ENCODE data around the gene BABAM1. TPM values are rescaled to one million over a fixed set of nuclear protein-coding genes. Genes with fewer than 3 reads are reported as not detected.
A peak's percentile ranks its signal among the peaks of the same experiment; 100 is the strongest.

BABAM1 gene
- total and polyA plus RNA-seq, 2 of the 4 experiments (the other 2 are of a cell fraction): 95.1 to 101 TPM

- Histone ChIP-seq H3K4me2 (ENCODE audit: low read depth, low read length) (peak overlapping the region; percentile 66), H2AK5ac (ENCODE audit: low read depth, low read length) (peak overlapping the region; percentile 45; the same call in 1 of the 2 replicates), H3K4me3 (ENCODE audit: insufficient read depth, low read depth, low read length) (peak overlapping the region; percentile 54), H4K20me1 (ENCODE audit: insufficient read depth, low read length) (peaks cover 11% of the 10 kb centered on the region), H2AFZ (replicated peaks; ENCODE audit: low read length, poor library complexity) (peak overlapping the region; percentile 91), H3K9ac (ENCODE audit: low read depth, low read length) (peak overlapping the region; percentile 19; the same call in 1 of the 2 replicates), H3K4ac (ENCODE audit: low read depth, low read length) (peak overlapping the region; percentile 29; the same call in 1 of the 2 replicates), H2BK15ac (ENCODE audit: low read depth, low read length) (no peak overlapping the region), H3K23ac (ENCODE audit: low read depth, low read length) (0 out of 2 replicates have a peak overlapping the region, but pooled peaks have one; percentile 34), H4K5ac (ENCODE audit: low read depth, low read length) (no peak overlapping the region), H2BK5ac (ENCODE audit: low read depth, low read length, poor library complexity, severe bottlenecking) (peak overlapping the region; percentile 27), H4K91ac (ENCODE audit: insufficient read depth, low read depth, low read length) (no peak overlapping the region), H3K27ac (ENCODE audit: insufficient read depth, low read length) (peak overlapping the region; percentile 36; the same call in 1 of the 2 replicates), H3K14ac (replicated peaks; ENCODE audit: low read depth, low read length) (0 out of 2 replicates have a peak overlapping the region, but pooled peaks have one; percentile 28), H3K56ac (ENCODE audit: extremely low read depth, insufficient read depth, low read length) (no peak overlapping the region), H2AK9ac (replicated peaks; ENCODE audit: low read depth, low read length, poor library complexity) (peak overlapping the region; percentile 96), H3K18ac (ENCODE audit: low read depth, low read length) (no peak overlapping the region), H4K8ac (ENCODE audit: low read depth in 2 of 2, low read length in 2 of 2) (peak overlapping the region in 1 of 2 experiments; percentile 82; a peak in 1 of 4 replicates), H3K36me3 (ENCODE audit: control insufficient read depth, insufficient read depth, low read length) (peaks cover 34% of the 10 kb centered on the region), H3K27me3 (ENCODE audit: control insufficient read depth, insufficient read depth, low read length) (no peaks in the 10 kb centered on the region), H3K9me1 (ENCODE audit: insufficient read depth, low read length) (peaks cover 5% of the 10 kb centered on the region), H2BK120ac (ENCODE audit: low read depth, low read length) (no peak overlapping the region), H3K9me3 (ENCODE audit: control insufficient read depth, insufficient read depth, low read length) (no peaks in the 10 kb centered on the region), H3K79me1 (ENCODE audit: low read depth in 1 of 2, low read length in 2 of 2) (peaks cover 33 to 63% of the 10 kb centered on the region in 2 experiments), H2BK20ac (ENCODE audit: low read depth, low read length) (no peak overlapping the region), H3K4me1 (ENCODE audit: control insufficient read depth, insufficient read depth, low read length) (peaks cover 12% of the 10 kb centered on the region)
- intact Hi-C loops (cut with micrococcal nuclease) (no loop called here), dilution Hi-C loops (cut with HindIII; ENCODE audit: low sequenced_read_pairs, unreplicated experiment) (no loop called here), in situ Hi-C loops (cut with MboI; ENCODE audit: low sequenced_read_pairs) (no loop called here)
- ATAC-seq (ENCODE audit: low read depth): peak; percentile 90
- no TSS peak for BruUV-seq (replicated peaks)
- WGBS, 2 experiments (ENCODE audit: extremely low coverage in 2 of 2, insufficient read length in 1 of 2): 3% methylated on average over 29 of the region's 80 CpGs; no CpG with 5 or more reads in 1 of the 2 experiments
- DNase-seq: peak; percentile 76
- TF ChIP-seq ELK1 (IDR thresholded peaks at IDR 0.05; ENCODE audit: borderline replicate concordance, low read depth, low read length): no peak
- no peak for TF ChIP-seq POLR2A (IDR thresholded peaks at IDR 0.05; ENCODE audit: low read depth, low read length)
- TF ChIP-seq CTCF (conservative IDR thresholded peaks at IDR 0.05; ENCODE audit: low read depth, low read length): peak; percentile 51
- TF ChIP-seq MXI1 (IDR thresholded peaks at IDR 0.05; ENCODE audit: borderline replicate concordance, low read depth, low read length): peak; percentile 95
- peak; percentile 49 for TF ChIP-seq RAD21 (IDR thresholded peaks at IDR 0.05; ENCODE audit: low read length)
- TF ChIP-seq SMC3 (IDR thresholded peaks at IDR 0.05; ENCODE audit: low read depth, low read length): peak; percentile 20; the same call in 1 of the 2 replicates
- TF ChIP-seq BHLHE40 (IDR thresholded peaks at IDR 0.05; ENCODE audit: low read depth, low read length): no peak
- peak; percentile 20; the same call in 1 of the 2 replicates for TF ChIP-seq MAZ (IDR thresholded peaks at IDR 0.05; ENCODE audit: borderline replicate concordance, low read depth, low read length)
- CTCF ChIA-PET: interaction anchor here (0.6 to 1.3 kb wide), 3 partner anchors 32 to 183 kb away, joined by 3 read pairs; partner anchors contain the start of gene ANKLE1
- POLR2A ChIA-PET (ENCODE audit: unreplicated experiment): interaction anchor here (1.0 kb wide), 1 partner anchor 9 kb away, joined by 3 read pairs; no protein-coding TSS in a partner anchor
These were observed 31.8 kb upstream of the BABAM1 start for GRCh38 chr19:17235300-17235970.
